ENCODE measurements around the gene HDAC2. TPM values are rescaled to one million over a fixed set of nuclear protein-coding genes. Genes with fewer than 3 reads are reported as not detected.

The HDAC2 gene
- polyA plus RNA-seq, 1 donor (not counting 4 experiments of a cell fraction or from before 2014, with no cell fraction given), result 222 TPM

GRCh38 chr6:113971741-113972140, 793 bp upstream of the HDAC2 start:
- no peak for TF ChIP-seq EZH2 (IDR thresholded peaks at IDR 0.05; ENCODE audit: low read length)
- no peak for TF ChIP-seq CTCF (optimal IDR thresholded peaks at IDR 0.05 in 1 of 3, IDR thresholded peaks at IDR 0.05 in 1 of 3, conservative IDR thresholded peaks at IDR 0.05 in 1 of 3; ENCODE audit: extremely low read depth in 1 of 3, insufficient read depth in 2 of 3, low read length in 3 of 3)
- Histone ChIP-seq H3K9ac (ENCODE audit: control insufficient read depth, extremely low read depth, insufficient read depth, low read length) (peak overlapping the region; percentile 84), H3K4me2 (ENCODE audit: control insufficient read depth, extremely low read depth, insufficient read depth, low read depth, low read length) (peak overlapping the region; percentile 68), H3K9me1 (ENCODE audit: control insufficient read depth, extremely low read depth, insufficient read depth, low read length) (no peaks in the 10 kb centered on the region), H3K4me1 (ENCODE audit: control insufficient read depth, extremely low read depth, insufficient read depth, low read length) (peaks cover 18% of the 10 kb centered on the region), H3K79me2 (ENCODE audit: control insufficient read depth, insufficient read depth, low read length) (peaks cover 43% of the 10 kb centered on the region), H3K36me3 (ENCODE audit: control insufficient read depth in 2 of 2, extremely low read depth in 1 of 2, insufficient read depth in 2 of 2, low read length in 2 of 2) (no peaks in the 10 kb centered on the region), H3K27ac (ENCODE audit: control insufficient read depth, insufficient read depth, low read length) (peak overlapping the region; percentile 84), H3K4me3 (ENCODE audit: control insufficient read depth in 2 of 3, extremely low read depth in 1 of 3, insufficient read depth in 2 of 3, low read depth in 1 of 3, low read length in 3 of 3) (peak overlapping the region; percentile 85 to 98 (median 85)), H4K20me1 (ENCODE audit: control insufficient read depth, extremely low read depth, insufficient read depth, low read length) (peaks cover 17% of the 10 kb centered on the region), H3K9me3 (ENCODE audit: control insufficient read depth, low read depth, low read length) (no peaks in the 10 kb centered on the region), H3K27me3 (ENCODE audit: control insufficient read depth, extremely low read depth, insufficient read depth, low read length) (no peaks in the 10 kb centered on the region), H2AFZ (ENCODE audit: control insufficient read depth, low read length) (peak overlapping the region; percentile 94)
- dilution Hi-C loops (cut with MboI; ENCODE audit: extremely low pct_ligation_motif_present, low sequenced_read_pairs), result no loop called here
- DNase-seq (ENCODE audit: low read depth, low spot score), result no peak
- no peak for FAIRE-seq

DNA sequence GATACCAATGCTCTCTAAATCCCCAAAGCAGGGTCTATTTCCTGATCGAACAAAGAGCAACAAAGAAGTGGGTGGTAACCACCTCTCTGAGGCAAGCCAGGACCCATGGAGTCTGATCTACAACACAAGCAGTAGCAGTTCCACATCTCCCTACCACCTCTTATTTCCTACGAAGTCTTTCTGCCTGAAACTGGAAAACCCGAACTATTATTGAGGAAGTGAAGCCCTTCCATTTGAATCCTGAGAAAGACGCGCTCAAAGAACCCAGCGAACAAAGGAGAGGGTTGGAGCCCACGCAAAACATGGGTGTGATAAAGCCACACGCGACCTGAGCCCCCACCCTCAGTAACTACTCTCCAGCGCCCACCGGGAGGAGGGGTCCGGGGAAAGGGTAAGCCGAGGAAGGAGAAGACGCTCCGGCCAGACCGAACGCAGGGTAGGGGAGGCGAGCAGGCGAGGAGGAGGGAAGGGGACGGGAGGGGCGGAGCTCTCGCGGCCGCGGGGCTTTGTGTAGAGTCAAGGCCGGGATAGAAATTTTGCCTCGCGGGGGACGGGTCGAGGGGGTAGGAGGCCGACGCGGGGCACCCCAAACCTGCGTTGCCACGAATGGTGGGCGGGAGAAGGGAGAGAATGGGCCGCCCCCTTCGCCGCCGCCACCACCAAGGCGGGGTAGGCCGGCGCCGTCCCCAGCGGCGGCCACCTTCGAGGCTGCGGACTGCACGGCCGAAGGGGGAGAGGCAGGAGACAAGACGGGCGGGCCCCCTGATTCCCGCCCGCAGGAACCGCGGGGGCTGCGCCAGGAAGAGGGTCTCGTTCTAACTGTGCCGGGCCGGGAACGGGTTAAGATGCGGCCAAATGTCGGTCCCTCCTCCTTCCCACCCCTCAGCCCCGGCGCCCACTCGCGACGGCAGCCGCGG, 802 bp downstream of the HDAC2 start:
- Histone ChIP-seq H3K27me3 (ENCODE audit: control insufficient read depth, extremely low read depth, insufficient read depth, low read length) (no peaks in the 10 kb centered on the region), H3K9me3 (ENCODE audit: control insufficient read depth, low read depth, low read length) (no peaks in the 10 kb centered on the region), H4K20me1 (ENCODE audit: control insufficient read depth, extremely low read depth, insufficient read depth, low read length) (peaks cover 17% of the 10 kb centered on the region), H3K79me2 (ENCODE audit: control insufficient read depth, insufficient read depth, low read length) (peaks cover 59% of the 10 kb centered on the region), H2AFZ (ENCODE audit: control insufficient read depth, low read length) (peak overlapping the region; percentile 94), H3K27ac (ENCODE audit: control insufficient read depth, insufficient read depth, low read length) (peak overlapping the region; percentile 84), H3K9me1 (ENCODE audit: control insufficient read depth, extremely low read depth, insufficient read depth, low read length) (no peaks in the 10 kb centered on the region), H3K4me2 (ENCODE audit: control insufficient read depth, extremely low read depth, insufficient read depth, low read depth, low read length) (peak overlapping the region; percentile 97), H3K9ac (ENCODE audit: control insufficient read depth, extremely low read depth, insufficient read depth, low read length) (peak overlapping the region; percentile 84), H3K4me1 (ENCODE audit: control insufficient read depth, extremely low read depth, insufficient read depth, low read length) (peaks cover 18% of the 10 kb centered on the region), H3K36me3 (ENCODE audit: control insufficient read depth in 2 of 2, extremely low read depth in 1 of 2, insufficient read depth in 2 of 2, low read length in 2 of 2) (peaks cover 0 to 3% of the 10 kb centered on the region in 2 experiments), H3K4me3 (ENCODE audit: control insufficient read depth in 2 of 3, extremely low read depth in 1 of 3, insufficient read depth in 2 of 3, low read depth in 1 of 3, low read length in 3 of 3) (peak overlapping the region; percentile 85 to 98 (median 85))
- no peak for DNase-seq (ENCODE audit: low read depth, low spot score)
- TF ChIP-seq EZH2 (IDR thresholded peaks at IDR 0.05; ENCODE audit: low read length) (no peak), CTCF (optimal IDR thresholded peaks at IDR 0.05 in 1 of 3, IDR thresholded peaks at IDR 0.05 in 1 of 3, conservative IDR thresholded peaks at IDR 0.05 in 1 of 3; ENCODE audit: extremely low read depth in 1 of 3, insufficient read depth in 2 of 3, low read length in 3 of 3) (no peak)
- FAIRE-seq, result peak; percentile 74
- dilution Hi-C loops (cut with MboI; ENCODE audit: extremely low pct_ligation_motif_present, low sequenced_read_pairs), result no loop called here
